Endothelial cell of umbilical vein (primary cell): ENCODE measurements around the gene ANGPT4.

Experiments used
- EZH2 ChIP-seq: IDR thresholded peaks from 2 replicates; pipeline ENCODE4 v1.6.1; 2012; ENCODE audit warnings: borderline replicate concordance, low read depth, mild to moderate bottlenecking, moderate library complexity, low read length, inconsistent platforms; ENCODE audit not compliant: severe bottlenecking
- GATA2 ChIP-seq: IDR thresholded peaks from 2 replicates; pipeline ENCODE4 v1.7.0; 2011; ENCODE audit warnings: low read depth, mild to moderate bottlenecking, moderate library complexity, mixed read lengths, low read length; ENCODE audit not compliant: insufficient read length, insufficient read depth
- JUN ChIP-seq: IDR thresholded peaks from 2 replicates; pipeline ENCODE4 v1.6.1; 2011; ENCODE audit warnings: borderline replicate concordance, low read depth; ENCODE audit not compliant: insufficient read length, insufficient read depth
- MYC ChIP-seq: IDR thresholded peaks from one replicate; pipeline ENCODE4 v1.6.1; 2011; ENCODE audit warnings: mild to moderate bottlenecking, low read depth, low read length
- POLR2A ChIP-seq: IDR thresholded peaks from 2 replicates; pipeline ENCODE4 v1.6.1; 2012; ENCODE audit warnings: low read depth, mild to moderate bottlenecking, control low read depth, low read length
- POLR2AphosphoS5 ChIP-seq: IDR thresholded peaks from 2 replicates; pipeline ENCODE4 v1.6.1; 2012; ENCODE audit warnings: low read depth, mild to moderate bottlenecking, control low read depth, low read length, moderate library complexity; ENCODE audit not compliant: insufficient read depth
- TF ChIP-seq, protein P1 (sequence below), 2 donors: IDR thresholded peaks; 1 replicate in 1 of 2; 2 replicates in 1 of 2; pipeline ENCODE4 v1.5.1; 2011; ENCODE audit warnings: low read length in 2 of 2, mild to moderate bottlenecking in 2 of 2, moderate library complexity in 2 of 2, control low read depth in 1 of 2, inconsistent platforms in 1 of 2, low read depth in 1 of 2; ENCODE audit not compliant: insufficient read depth in 1 of 2; ENCODE audit errors: extremely low read depth in 1 of 2
- TF ChIP-seq, protein P2 (sequence below): IDR thresholded peaks from 2 replicates; pipeline ENCODE4 v1.6.1; 2011; ENCODE audit not compliant: insufficient read depth, insufficient read length

DNA sequence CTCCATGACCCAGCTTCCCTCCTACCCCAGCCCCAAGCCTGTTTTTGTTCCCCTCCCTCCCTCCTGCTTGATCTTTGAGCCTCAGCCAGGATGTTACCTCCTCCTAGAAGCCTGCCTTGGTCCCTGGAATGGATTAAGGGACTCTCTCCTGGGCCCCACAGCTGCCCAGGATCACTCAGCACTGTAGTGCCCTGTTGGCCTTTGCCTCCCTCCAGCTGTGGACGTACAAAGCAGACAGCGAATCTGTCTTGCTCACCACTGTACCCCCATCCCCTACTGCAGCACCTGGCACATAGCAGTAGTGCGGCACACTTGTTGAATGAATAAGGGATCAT lies 94.4 kb downstream of the ANGPT4 start:
- TF ChIP-seq, protein P1, sequence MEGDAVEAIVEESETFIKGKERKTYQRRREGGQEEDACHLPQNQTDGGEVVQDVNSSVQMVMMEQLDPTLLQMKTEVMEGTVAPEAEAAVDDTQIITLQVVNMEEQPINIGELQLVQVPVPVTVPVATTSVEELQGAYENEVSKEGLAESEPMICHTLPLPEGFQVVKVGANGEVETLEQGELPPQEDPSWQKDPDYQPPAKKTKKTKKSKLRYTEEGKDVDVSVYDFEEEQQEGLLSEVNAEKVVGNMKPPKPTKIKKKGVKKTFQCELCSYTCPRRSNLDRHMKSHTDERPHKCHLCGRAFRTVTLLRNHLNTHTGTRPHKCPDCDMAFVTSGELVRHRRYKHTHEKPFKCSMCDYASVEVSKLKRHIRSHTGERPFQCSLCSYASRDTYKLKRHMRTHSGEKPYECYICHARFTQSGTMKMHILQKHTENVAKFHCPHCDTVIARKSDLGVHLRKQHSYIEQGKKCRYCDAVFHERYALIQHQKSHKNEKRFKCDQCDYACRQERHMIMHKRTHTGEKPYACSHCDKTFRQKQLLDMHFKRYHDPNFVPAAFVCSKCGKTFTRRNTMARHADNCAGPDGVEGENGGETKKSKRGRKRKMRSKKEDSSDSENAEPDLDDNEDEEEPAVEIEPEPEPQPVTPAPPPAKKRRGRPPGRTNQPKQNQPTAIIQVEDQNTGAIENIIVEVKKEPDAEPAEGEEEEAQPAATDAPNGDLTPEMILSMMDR (IDR thresholded peaks at IDR 0.05; ENCODE audit: extremely low read depth in 1 of 2, insufficient read depth in 1 of 2, low read depth in 1 of 2, low read length in 2 of 2), result no peak
- TF ChIP-seq EZH2, result no peak
- TF ChIP-seq, protein P2, sequence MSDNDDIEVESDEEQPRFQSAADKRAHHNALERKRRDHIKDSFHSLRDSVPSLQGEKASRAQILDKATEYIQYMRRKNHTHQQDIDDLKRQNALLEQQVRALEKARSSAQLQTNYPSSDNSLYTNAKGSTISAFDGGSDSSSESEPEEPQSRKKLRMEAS, result no peak
- TF ChIP-seq POLR2A, result no peak
- no peak for TF ChIP-seq POLR2AphosphoS5
- no peak for TF ChIP-seq GATA2
- TF ChIP-seq MYC, result no peak
- TF ChIP-seq JUN, result no peak
